ENCODE measurements around the gene EXD2.

GRCh38 chr14:69224946-69225345 lies 33.6 kb downstream of the EXD2 start:
- TF ChIP-seq CTCF (IDR thresholded peaks at IDR 0.05) (no peak), POLR2AphosphoS5 (IDR thresholded peaks at IDR 0.05) (no peak), POLR2A (IDR thresholded peaks at IDR 0.05; ENCODE audit: low read depth) (no peak), EP300 (IDR thresholded peaks at IDR 0.05) (no peak)

Measured in esophagus muscularis mucosa (tissue), 4 donors.